ENCODE measurements around the gene GNG8. TPM values are rescaled to one million over a fixed set of nuclear protein-coding genes. Genes with fewer than 3 reads are reported as not detected.
A peak's percentile ranks its signal among the peaks of the same experiment; 100 is the strongest.

Gene GNG8
- total and polyA plus RNA-seq, 9 of the 15 experiments (the other 6 are each of a cell fraction or from before 2014, with no cell fraction given), result 1.3 TPM; not detected in 8

GRCh38 chr19:46650445-46650844 is 14.4 kb upstream of the GNG8 start:
- CTCF ChIA-PET (ENCODE audit: low intra/inter-chr PET ratio), result no interaction called here
- Histone ChIP-seq H3K27me3 (ENCODE audit: control insufficient read depth in 2 of 2, insufficient read depth in 2 of 2, low read length in 2 of 2) (no peaks in the 10 kb centered on the region), H3K79me2 (ENCODE audit: control insufficient read depth, insufficient read depth, low read length) (no peaks in the 10 kb centered on the region), H3K4me1 (replicated peaks in 1 of 2; ENCODE audit: control insufficient read depth in 2 of 2, insufficient read depth in 2 of 2, low read length in 2 of 2) (peaks cover 0 to 10% of the 10 kb centered on the region in 2 experiments; a peak in 3 of 5 replicates), H3K9me3 (replicated peaks; ENCODE audit: control insufficient read depth, insufficient read depth, low read depth, low read length) (no peaks in the 10 kb centered on the region), H3K9ac (ENCODE audit: insufficient read depth in 1 of 2, low read depth in 2 of 2, low read length in 2 of 2) (no peak overlapping the region), H3K9me1 (ENCODE audit: control insufficient read depth, insufficient read depth, low read length) (no peaks in the 10 kb centered on the region), H3K4me2 (ENCODE audit: insufficient read depth, low read length) (no peak overlapping the region), H3K36me3 (ENCODE audit: control insufficient read depth, insufficient read depth, low read length) (no peaks in the 10 kb centered on the region), H2AFZ (ENCODE audit: low read depth, low read length) (no peak overlapping the region), H3K4me3 (no peak overlapping the region), H3K27ac (ENCODE audit: extremely low read depth, low read depth, low read length) (no peak overlapping the region), H4K20me1 (replicated peaks; ENCODE audit: control insufficient read depth, insufficient read depth, low read length) (no peaks in the 10 kb centered on the region)
- WGBS (ENCODE audit: insufficient coverage, low coverage, missing lambda C conversion rate), result 82% methylated on average over 4 of the region's 7 CpGs
- POLR2A ChIA-PET, result interaction anchor here (0.6 kb wide), 1 partner anchor 99 kb away, joined by 3 read pairs; no protein-coding TSS in a partner anchor
- in situ Hi-C loops (cut with MboI), result no loop called here
- no TSS peak for BruUV-seq (replicated peaks)
- TF ChIP-seq MTA1 (IDR thresholded peaks at IDR 0.05; ENCODE audit: borderline replicate concordance) (no peak), ZKSCAN1 (IDR thresholded peaks at IDR 0.05; ENCODE audit: low read depth, low read length) (no peak), RBM25 (IDR thresholded peaks at IDR 0.05; ENCODE audit: low read depth, low read length, severe bottlenecking) (peak; percentile 6), ZNF121 (CRISPR knock-in tag; conservative IDR thresholded peaks at IDR 0.05) (peak; percentile 93)
- FAIRE-seq (no peak), ATAC-seq (no peak), DNase-seq (ENCODE audit: extremely low read depth in 1 of 4, low spot score in 3 of 4) (peak in 1 of 4 experiments; percentile 3)
- intact Hi-C loops (cut with micrococcal nuclease), result no loop called here

GRCh38 chr19:46648961-46649960 is 13.3 kb upstream of the GNG8 start:
- Histone ChIP-seq H3K4me2 (ENCODE audit: insufficient read depth, low read length) (no peak overlapping the region), H3K4me1 (replicated peaks in 1 of 2; ENCODE audit: control insufficient read depth in 2 of 2, insufficient read depth in 2 of 2, low read length in 2 of 2) (peaks cover 0 to 8% of the 10 kb centered on the region in 2 experiments; a peak in 3 of 5 replicates), H3K9me1 (ENCODE audit: control insufficient read depth, insufficient read depth, low read length) (no peaks in the 10 kb centered on the region), H3K4me3 (no peak overlapping the region), H3K36me3 (ENCODE audit: control insufficient read depth, insufficient read depth, low read length) (no peaks in the 10 kb centered on the region), H2AFZ (ENCODE audit: low read depth, low read length) (no peak overlapping the region), H3K27me3 (ENCODE audit: control insufficient read depth in 2 of 2, insufficient read depth in 2 of 2, low read length in 2 of 2) (no peaks in the 10 kb centered on the region), H3K9me3 (replicated peaks; ENCODE audit: control insufficient read depth, insufficient read depth, low read depth, low read length) (no peaks in the 10 kb centered on the region), H4K20me1 (replicated peaks; ENCODE audit: control insufficient read depth, insufficient read depth, low read length) (no peaks in the 10 kb centered on the region), H3K79me2 (ENCODE audit: control insufficient read depth, insufficient read depth, low read length) (no peaks in the 10 kb centered on the region), H3K9ac (ENCODE audit: insufficient read depth in 1 of 2, low read depth in 2 of 2, low read length in 2 of 2) (no peak overlapping the region), H3K27ac (ENCODE audit: extremely low read depth, low read depth, low read length) (no peak overlapping the region)
- ChIA-PET POLR2A (no interaction called here), CTCF (ENCODE audit: low intra/inter-chr PET ratio) (no interaction called here)
- ATAC-seq, result no peak
- TF ChIP-seq CC2D1A (IDR thresholded peaks at IDR 0.05) (no peak), ZNF224 (CRISPR knock-in tag; IDR thresholded peaks at IDR 0.05) (no peak), BDP1 (IDR thresholded peaks at IDR 0.05; ENCODE audit: insufficient read depth, insufficient read length) (no peak), ZNF24 (IDR thresholded peaks at IDR 0.05) (no peak), CREB1 (IDR thresholded peaks at IDR 0.05) (no peak), CREB1 (CRISPR knock-in tag; IDR thresholded peaks at IDR 0.05) (no peak), FOXM1 (IDR thresholded peaks at IDR 0.05; ENCODE audit: low read depth) (no peak), FOXM1 (CRISPR knock-in tag; IDR thresholded peaks at IDR 0.05; ENCODE audit: low read depth) (no peak)
- TF ChIP-seq, protein P1, sequence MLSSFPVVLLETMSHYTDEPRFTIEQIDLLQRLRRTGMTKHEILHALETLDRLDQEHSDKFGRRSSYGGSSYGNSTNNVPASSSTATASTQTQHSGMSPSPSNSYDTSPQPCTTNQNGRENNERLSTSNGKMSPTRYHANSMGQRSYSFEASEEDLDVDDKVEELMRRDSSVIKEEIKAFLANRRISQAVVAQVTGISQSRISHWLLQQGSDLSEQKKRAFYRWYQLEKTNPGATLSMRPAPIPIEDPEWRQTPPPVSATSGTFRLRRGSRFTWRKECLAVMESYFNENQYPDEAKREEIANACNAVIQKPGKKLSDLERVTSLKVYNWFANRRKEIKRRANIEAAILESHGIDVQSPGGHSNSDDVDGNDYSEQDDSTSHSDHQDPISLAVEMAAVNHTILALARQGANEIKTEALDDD (IDR thresholded peaks at IDR 0.05), result no peak
- in situ Hi-C loops (cut with MboI) (no loop called here), intact Hi-C loops (cut with micrococcal nuclease) (no loop called here)
- DNase-seq (ENCODE audit: extremely low read depth in 1 of 4, low spot score in 3 of 4), result peak in 1 of 4 experiments; percentile 4
- no peak for FAIRE-seq
- BruUV-seq (replicated peaks), result no TSS peak
- WGBS (ENCODE audit: insufficient coverage, low coverage, missing lambda C conversion rate), result 92% methylated on average over 29 of the region's 144 CpGs

Data from K562 (cell line).